H1 (cell line): Measurements from ENCODE around the gene CCDC157. TPM values are rescaled to one million over a fixed set of nuclear protein-coding genes. Genes with fewer than 3 reads are reported as not detected.

Source experiments
- CTCF ChIA-PET: fragments of 300-600 bp; sonication (Branson Sonifier 250); formaldehyde crosslinking; loops from one replicate; lab custom pipeline; 2021; ENCODE audit not compliant: partially characterized antibody; lab: Charles Lee
- POLR2A ChIA-PET: fragments of 300-600 bp; sonication (Branson Sonifier 250); formaldehyde crosslinking; loops from one replicate; lab custom pipeline; 2021; ENCODE audit warnings: inconsistent platforms; ENCODE audit not compliant: partially characterized antibody; lab: Charles Lee
- DNase-seq, 2 experiments: peaks; one replicate each; pipeline versions ENCODE4 v3.0.0 to v3.0.0-alpha.2; 2010 to 2022; ENCODE audit warnings: low spot score in 2 of 2, low read depth in 1 of 2, mixed read lengths in 1 of 2
- FAIRE-seq: peaks from 2 replicates; lab custom pipeline; 2011; peaks lifted over from hg19 to GRCh38; lab: Jason Lieb, UNC
- H2AFZ ChIP-seq: 2 replicates; pipeline ENCODE4 v1.8.1; 2012; ENCODE audit warnings: low read length, inconsistent platforms
- H2AK5ac ChIP-seq: 2 replicates; pipeline ENCODE4 v1.6.1; 2013; ENCODE audit warnings: low read depth, low read length
- H2BK120ac ChIP-seq: replicated peaks from 2 replicates; pipeline ENCODE3; 2013; ENCODE audit warnings: low read depth, low read length, inconsistent platforms
- H2BK12ac ChIP-seq: 2 replicates; pipeline ENCODE4 v1.6.1; 2013; ENCODE audit warnings: low read depth, low read length
- H2BK15ac ChIP-seq: 2 replicates; pipeline ENCODE4 v1.6.1; 2013; ENCODE audit warnings: low read length
- H2BK20ac ChIP-seq: 2 replicates; pipeline ENCODE4 v1.6.1; 2013; ENCODE audit warnings: low read length
- H2BK5ac ChIP-seq: 2 replicates; pipeline ENCODE4 v1.6.1; 2013; ENCODE audit warnings: low read depth, low read length
- H3K14ac ChIP-seq: 2 replicates; pipeline ENCODE4 v1.6.1; 2013; ENCODE audit warnings: inconsistent platforms; ENCODE audit not compliant: insufficient read length
- H3K18ac ChIP-seq: 2 replicates; pipeline ENCODE4 v1.6.1; 2013; ENCODE audit warnings: low read length; ENCODE audit errors: extremely low read depth
- H3K23ac ChIP-seq: 2 replicates; pipeline ENCODE4 v1.6.1; 2013; ENCODE audit warnings: inconsistent platforms; ENCODE audit not compliant: insufficient read length
- H3K23me2 ChIP-seq: 2 replicates; pipeline ENCODE4 v1.6.1; 2013; ENCODE audit warnings: low read depth, low read length
- H3K27ac ChIP-seq: 2 replicates; pipeline ENCODE4 v1.6.1; 2011; ENCODE audit warnings: low read depth, low read length, inconsistent platforms
- H3K27me3 ChIP-seq, 4 experiments: replicated peaks in 1 of 4; 1 replicate in 1 of 4; 2 replicates in 3 of 4; pipeline versions ENCODE4 v1.6.1 to v1.8.1; 2011 to 2013; ENCODE audit warnings: low read length in 3 of 4, mild to moderate bottlenecking in 3 of 4, inconsistent platforms in 2 of 4, mixed read lengths in 2 of 4, moderate library complexity in 1 of 4; ENCODE audit not compliant: control insufficient read depth in 3 of 4, insufficient read depth in 3 of 4; ENCODE audit errors: extremely low read depth in 1 of 4
- H3K36me3 ChIP-seq, 4 experiments: 2 replicates each; pipeline versions ENCODE4 v1.6.1 to v1.8.1; 2011 to 2013; ENCODE audit warnings: mild to moderate bottlenecking in 4 of 4, low read length in 3 of 4, moderate library complexity in 2 of 4, control low read depth in 1 of 4, inconsistent platforms in 1 of 4; ENCODE audit not compliant: insufficient read depth in 4 of 4, control insufficient read depth in 2 of 4
- H3K4ac ChIP-seq: replicated peaks from 2 replicates; pipeline ENCODE3; 2013; ENCODE audit warnings: low read length, low read depth, mixed read lengths, inconsistent platforms; ENCODE audit not compliant: insufficient read length
- H3K4me1 ChIP-seq, 4 experiments: replicated peaks in 1 of 4; 1 replicate in 1 of 4; 2 replicates in 3 of 4; pipeline versions ENCODE4 v1.6.1 to v1.8.1; 2011 to 2013; ENCODE audit warnings: low read length in 3 of 4, inconsistent platforms in 2 of 4, mixed read lengths in 1 of 4; ENCODE audit not compliant: insufficient read depth in 4 of 4, control insufficient read depth in 3 of 4
- H3K4me2 ChIP-seq, 2 experiments: 2 replicates each; pipeline versions ENCODE4 v1.6.1 to v1.8.1; 2011 to 2013; ENCODE audit warnings: low read depth in 2 of 2, low read length in 2 of 2, control low read depth in 1 of 2, inconsistent platforms in 1 of 2, mild to moderate bottlenecking in 1 of 2; ENCODE audit not compliant: insufficient read depth in 1 of 2
- H3K4me3 ChIP-seq, 4 experiments: fragments of 200-600, 300-600 bp in 1 of 4; sonication (generic), shearing (Covaris generic), sonication (Bioruptor Twin) in 1 of 4; 2 replicates each; pipeline versions ENCODE4 v1.5.1 to v1.8.1; 2011 to 2016; ENCODE audit warnings: low read length in 4 of 4, low read depth in 3 of 4, control low read depth in 2 of 4, inconsistent platforms in 2 of 4, mild to moderate bottlenecking in 2 of 4, mixed read lengths in 1 of 4, moderate library complexity in 1 of 4; ENCODE audit not compliant: insufficient read depth in 2 of 4; ENCODE audit errors: extremely low read depth in 1 of 4
- H3K56ac ChIP-seq: replicated peaks from 2 replicates; pipeline ENCODE3; 2013; ENCODE audit warnings: low read depth, mild to moderate bottlenecking, mixed read lengths, low read length, inconsistent platforms; ENCODE audit not compliant: insufficient read length
- H3K79me1 ChIP-seq: 2 replicates; pipeline ENCODE4 v1.6.1; 2013; ENCODE audit warnings: low read depth, low read length, control low read depth
- H3K79me2 ChIP-seq, 2 experiments: 2 replicates each; pipeline versions ENCODE4 v1.6.1 to v1.8.1; 2012 to 2013; ENCODE audit warnings: low read length in 2 of 2, mild to moderate bottlenecking in 2 of 2, inconsistent platforms in 1 of 2; ENCODE audit not compliant: insufficient read depth in 2 of 2, control insufficient read depth in 1 of 2
- H3K9ac ChIP-seq, 4 experiments: replicated peaks in 1 of 4; 1 replicate in 1 of 4; 2 replicates in 3 of 4; pipeline versions ENCODE4 v1.6.1 to v1.8.1; 2011 to 2013; ENCODE audit warnings: low read depth in 3 of 4, low read length in 3 of 4, control low read depth in 2 of 4, mild to moderate bottlenecking in 2 of 4, moderate library complexity in 2 of 4, inconsistent platforms in 1 of 4; ENCODE audit errors: extremely low read depth in 1 of 4
- H3K9me3 ChIP-seq, 2 experiments: 2 replicates each; pipeline versions ENCODE4 v1.6.1 to v1.8.1; 2012 to 2013; ENCODE audit warnings: mild to moderate bottlenecking in 2 of 2, moderate library complexity in 2 of 2, control low read depth in 1 of 2, inconsistent platforms in 1 of 2, low read depth in 1 of 2, low read length in 1 of 2, mixed read lengths in 1 of 2; ENCODE audit not compliant: insufficient read depth in 2 of 2
- H4K20me1 ChIP-seq, 2 experiments: replicated peaks in 1 of 2; 2 replicates each; pipeline versions ENCODE3 to v1.8.1; 2011 to 2013; ENCODE audit warnings: inconsistent platforms in 2 of 2, low read length in 2 of 2, mild to moderate bottlenecking in 1 of 2; ENCODE audit not compliant: insufficient read depth in 2 of 2, control insufficient read depth in 1 of 2
- H4K5ac ChIP-seq: 2 replicates; pipeline ENCODE4 v1.6.1; 2013; ENCODE audit warnings: low read length, low read depth, mixed read lengths, inconsistent platforms; ENCODE audit not compliant: insufficient read length
- H4K8ac ChIP-seq: 2 replicates; pipeline ENCODE4 v1.8.0; 2013; ENCODE audit warnings: mild to moderate bottlenecking, moderate library complexity, low read length, inconsistent platforms; ENCODE audit not compliant: insufficient read depth; ENCODE audit errors: extremely low read depth
- H4K91ac ChIP-seq: replicated peaks from 2 replicates; pipeline ENCODE3; 2013; ENCODE audit warnings: low read length, mixed read lengths, inconsistent platforms; ENCODE audit not compliant: insufficient read length
- CTBP2 ChIP-seq: IDR thresholded peaks from 2 replicates; pipeline ENCODE4 v1.7.0; 2011; ENCODE audit warnings: borderline replicate concordance, mild to moderate bottlenecking, moderate library complexity, mixed read lengths, low read length; ENCODE audit not compliant: insufficient read depth, insufficient read length
- FOSL1 ChIP-seq: IDR thresholded peaks from 2 replicates; pipeline ENCODE4 v1.6.1; 2011; ENCODE audit warnings: mild to moderate bottlenecking, low read depth, low read length, moderate library complexity; ENCODE audit not compliant: insufficient read depth
- GABPA ChIP-seq: IDR thresholded peaks from 2 replicates; pipeline ENCODE4 v1.6.1; 2011; ENCODE audit warnings: mild to moderate bottlenecking, low read length, moderate library complexity, borderline replicate concordance; ENCODE audit not compliant: insufficient read depth
- JUN ChIP-seq: IDR thresholded peaks from 2 replicates; pipeline ENCODE4 v1.6.1; 2011; ENCODE audit warnings: low read depth, mild to moderate bottlenecking, improper control_type of control experiment, low read length
- MAFK ChIP-seq: IDR thresholded peaks from 2 replicates; pipeline ENCODE4 v1.6.1; 2012; ENCODE audit warnings: low read depth, mild to moderate bottlenecking, improper control_type of control experiment, low read length
- RFX5 ChIP-seq: IDR thresholded peaks from 2 replicates; pipeline ENCODE4 v1.6.1; 2011; ENCODE audit warnings: low read depth, low read length, improper control_type of control experiment, borderline replicate concordance
- RXRA ChIP-seq: IDR thresholded peaks from 2 replicates; pipeline ENCODE4 v1.6.1; 2011; ENCODE audit warnings: low read depth, mild to moderate bottlenecking, low read length, moderate library complexity; ENCODE audit not compliant: insufficient read depth
- WGBS, 2 experiments: shearing (Covaris generic) in 1 of 2; methylation state at CpG; one replicate each; pipeline versions ENCODE4 v1.1.6 to v1.1.7; 2013 to 2015; ENCODE audit warnings: low lambda C conversion rate in 2 of 2, mixed read lengths in 2 of 2, inconsistent platforms in 1 of 2, low coverage in 1 of 2, missing lambda C conversion rate in 1 of 2; ENCODE audit not compliant: insufficient replicate concordance in 2 of 2, insufficient coverage in 1 of 2, insufficient read length in 1 of 2; ENCODE audit errors: extremely low coverage in 1 of 2, missing lambda C conversion rate in 1 of 2; 5-methylcytosine and 5-hydroxymethylcytosine counted together
- polyA plus RNA-seq, 7 experiments: library from polyadenylated mRNA; depleted of rRNA in 3 of 7; stranded (reverse) in 5 of 7; unstranded in 2 of 7; fragments of >200 nt in 5 of 7; fragments of 200-250 nt in 2 of 7; gene quantifications; 1 replicate in 5 of 7; 2 replicates in 1 of 7; 4 replicates in 1 of 7; pipeline versions ENCODE4 v1.2.1 to v1.2.3, GENCODE V29; 2011 to 2013; ENCODE audit warnings: missing spikeins in 2 of 7, mixed read lengths in 2 of 7
- total RNA-seq: library from RNA; stranded (reverse); fragmentation: NEBNext Ultra II Directional; extraction: Animal tissue kit (Norgen Biotek cat#: 25700); gene quantifications from 2 replicates; pipeline ENCODE4 v1.2.1, GENCODE V29; 2021
- TF ChIP-seq, protein P1 (sequence below): IDR thresholded peaks from 2 replicates; pipeline ENCODE4 v1.6.1; 2011; ENCODE audit warnings: low read depth, mild to moderate bottlenecking, low read length; ENCODE audit not compliant: insufficient read depth

CCDC157 gene
- total and polyA plus RNA-seq, 2 of the 8 experiments (the other 6 are each of a cell fraction or from before 2014, with no cell fraction given), result 4.1 to 8.4 TPM

DNA sequence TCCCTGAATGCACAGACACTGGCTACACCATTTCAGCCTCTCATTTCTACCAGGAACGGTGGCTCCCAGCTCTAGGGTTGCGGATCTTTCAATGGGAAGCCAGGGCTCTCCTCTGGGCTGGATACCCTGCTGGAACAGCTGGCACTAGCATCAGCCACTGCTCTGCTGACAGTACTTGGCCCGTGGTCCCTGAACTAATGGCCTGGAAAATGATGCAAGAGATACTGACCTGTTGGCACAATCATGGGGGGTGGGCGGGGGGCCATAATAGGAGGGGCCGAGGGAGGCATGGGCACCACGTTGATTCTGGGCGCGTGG lies 19.4 kb upstream of the CCDC157 start:
- CTCF ChIA-PET, result interaction anchor here (0.5 to 1.8 kb wide), 4 partner anchors 11 to 153 kb away, joined by 3 to 6 read pairs (median 3); no protein-coding TSS in a partner anchor
- TF ChIP-seq, protein P1, sequence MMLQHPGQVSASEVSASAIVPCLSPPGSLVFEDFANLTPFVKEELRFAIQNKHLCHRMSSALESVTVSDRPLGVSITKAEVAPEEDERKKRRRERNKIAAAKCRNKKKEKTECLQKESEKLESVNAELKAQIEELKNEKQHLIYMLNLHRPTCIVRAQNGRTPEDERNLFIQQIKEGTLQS, result no peak
- TF ChIP-seq RXRA (no peak), RFX5 (no peak), FOSL1 (no peak), CTBP2 (no peak), MAFK (no peak), JUN (no peak), GABPA (no peak)
- Histone ChIP-seq H4K20me1 (peaks cover 0 to 14% of the 10 kb centered on the region in 2 experiments), H3K23me2 (no peaks in the 10 kb centered on the region), H2BK12ac (no peak overlapping the region), H2BK5ac (no peak overlapping the region), H3K27ac (no peak overlapping the region), H3K4me1 (no peaks in the 10 kb centered on the region), H2BK20ac (no peak overlapping the region), H3K4me2 (no peak overlapping the region), H3K9me3 (no peaks in the 10 kb centered on the region), H3K23ac (no peak overlapping the region), H4K91ac (no peak overlapping the region), H4K8ac (no peak overlapping the region), H3K18ac (no peak overlapping the region), H2BK15ac (no peak overlapping the region), H3K4ac (no peak overlapping the region), H3K4me3 (no peak overlapping the region), H4K5ac (no peak overlapping the region), H2BK120ac (no peak overlapping the region), H3K79me1 (no peaks in the 10 kb centered on the region; the same call in 1 of the 2 replicates), H2AK5ac (no peak overlapping the region), H3K27me3 (no peaks in the 10 kb centered on the region), H3K56ac (no peak overlapping the region), H2AFZ (no peak overlapping the region), H3K36me3 (peaks cover 48 to 94% (median 91%) of the 10 kb centered on the region in 4 experiments), H3K14ac (no peak overlapping the region), H3K79me2 (no peaks in the 10 kb centered on the region), H3K9ac (no peak overlapping the region)
- WGBS, 2 experiments, result 75% methylated on average over 6 of the region's 8 CpGs; no CpG with 5 or more reads in 1 of the 2 experiments
- POLR2A ChIA-PET, result interaction anchor here (1.3 to 2.1 kb wide), 2 partner anchors 19 to 44 kb away, joined by 3 to 6 read pairs; partner anchors contain the start of gene SF3A1
- FAIRE-seq (no peak), DNase-seq (no peak)
